ENCODE measurements around the gene BFSP2.

Gene BFSP2

GRCh38 chr3:133477487-133477886 is 77.6 kb downstream of the BFSP2 start:
- Histone ChIP-seq H3K27me3 (ENCODE audit: insufficient read depth, low read length) (no peaks in the 10 kb centered on the region), H2AFZ (ENCODE audit: low read length) (no peak overlapping the region), H3K4me2 (ENCODE audit: low read length) (peak overlapping the region; percentile 72), H3K36me3 (ENCODE audit: insufficient read depth, low read length) (no peaks in the 10 kb centered on the region), H3K9me3 (ENCODE audit: low read length) (no peaks in the 10 kb centered on the region), H3K79me2 (ENCODE audit: insufficient read depth, low read length) (peaks cover 13% of the 10 kb centered on the region; the same call in 1 of the 2 replicates), H3K9me2 (ENCODE audit: low read depth, low read length) (no peaks in the 10 kb centered on the region), H3K4me3 (ENCODE audit: low read depth, low read length, poor library complexity, severe bottlenecking) (peak overlapping the region; percentile 48), H3K4me1 (ENCODE audit: insufficient read depth, low read length, severe bottlenecking) (peaks cover 83% of the 10 kb centered on the region), H3K9ac (ENCODE audit: low read length) (peak overlapping the region; percentile 61), H4K20me1 (ENCODE audit: insufficient read depth, low read length) (no peaks in the 10 kb centered on the region), H3F3A (ENCODE audit: insufficient read depth, low read length) (peaks cover 17% of the 10 kb centered on the region), H3K27ac (ENCODE audit: low read depth, low read length, poor library complexity, severe bottlenecking) (peak overlapping the region; percentile 98)
- TF ChIP-seq CTCF (IDR thresholded peaks at IDR 0.05; ENCODE audit: low read length) (no peak), EZH2 (IDR thresholded peaks at IDR 0.05; ENCODE audit: borderline replicate concordance, low read length) (no peak)

GRCh38 chr3:133478624-133479023 is 78.8 kb downstream of the BFSP2 start:
- peaks cover 17% of the 10 kb centered on the region for H3F3A ChIP-seq (ENCODE audit: insufficient read depth, low read length)
- no peaks in the 10 kb centered on the region for H3K9me2 ChIP-seq (ENCODE audit: low read depth, low read length)
- H3K79me2 ChIP-seq (ENCODE audit: insufficient read depth, low read length): peaks cover 13% of the 10 kb centered on the region; the same call in 1 of the 2 replicates
- H3K4me1 ChIP-seq (ENCODE audit: insufficient read depth, low read length, severe bottlenecking): peaks cover 73% of the 10 kb centered on the region
- peak overlapping the region; percentile 61 for H3K9ac ChIP-seq (ENCODE audit: low read length)
- TF ChIP-seq CTCF (IDR thresholded peaks at IDR 0.05; ENCODE audit: low read length) (no peak), EZH2 (IDR thresholded peaks at IDR 0.05; ENCODE audit: borderline replicate concordance, low read length) (no peak)
- H3K36me3 ChIP-seq (ENCODE audit: insufficient read depth, low read length): peaks cover 5% of the 10 kb centered on the region; the same call in 1 of the 2 replicates
- H2AFZ ChIP-seq (ENCODE audit: low read length): no peak overlapping the region
- peak overlapping the region; percentile 24 for H3K4me3 ChIP-seq (ENCODE audit: low read depth, low read length, poor library complexity, severe bottlenecking)
- no peaks in the 10 kb centered on the region for H3K27me3 ChIP-seq (ENCODE audit: insufficient read depth, low read length)
- peak overlapping the region; percentile 72 for H3K4me2 ChIP-seq (ENCODE audit: low read length)
- H3K27ac ChIP-seq (ENCODE audit: low read depth, low read length, poor library complexity, severe bottlenecking): peak overlapping the region; percentile 98
- no peaks in the 10 kb centered on the region for H4K20me1 ChIP-seq (ENCODE audit: insufficient read depth, low read length)
- H3K9me3 ChIP-seq (ENCODE audit: low read length): 0 out of 2 replicates have a peak, but pooled peaks cover 3% of the 10 kb centered on the region

GRCh38 chr3:133479401-133479800 is 79.5 kb downstream of the BFSP2 start:
- Histone ChIP-seq H3K36me3 (ENCODE audit: insufficient read depth, low read length) (peaks cover 13% of the 10 kb centered on the region), H3K4me3 (ENCODE audit: low read depth, low read length, poor library complexity, severe bottlenecking) (peak overlapping the region; percentile 20), H3K9ac (ENCODE audit: low read length) (peak overlapping the region; percentile 61), H3K4me1 (ENCODE audit: insufficient read depth, low read length, severe bottlenecking) (peaks cover 65% of the 10 kb centered on the region), H3K4me2 (ENCODE audit: low read length) (peak overlapping the region; percentile 61), H2AFZ (ENCODE audit: low read length) (no peak overlapping the region), H3K79me2 (ENCODE audit: insufficient read depth, low read length) (peaks cover 13% of the 10 kb centered on the region; the same call in 1 of the 2 replicates), H3K9me3 (ENCODE audit: low read length) (peaks cover 4% of the 10 kb centered on the region), H3F3A (ENCODE audit: insufficient read depth, low read length) (peaks cover 17% of the 10 kb centered on the region), H3K9me2 (ENCODE audit: low read depth, low read length) (no peaks in the 10 kb centered on the region), H3K27me3 (ENCODE audit: insufficient read depth, low read length) (no peaks in the 10 kb centered on the region), H4K20me1 (ENCODE audit: insufficient read depth, low read length) (no peaks in the 10 kb centered on the region), H3K27ac (ENCODE audit: low read depth, low read length, poor library complexity, severe bottlenecking) (peak overlapping the region; percentile 98)
- TF ChIP-seq EZH2 (IDR thresholded peaks at IDR 0.05; ENCODE audit: borderline replicate concordance, low read length): no peak
- no peak for TF ChIP-seq CTCF (IDR thresholded peaks at IDR 0.05; ENCODE audit: low read length)
